ENCODE measurements around the gene TCP11L1.
"Not testable (repeated sequence)": the region's sequence is repeated elsewhere in the genome, so short reads cannot be mapped to it uniquely, and the experiment has no call there.

TCP11L1 gene

GRCh38 chr11:33039274-33040032 is at the start of gene TCP11L1:
TSS of gene TCP11L1 (plus strand) at chr11:33039572. CDS start at chr11:33043774, 4,202 bp downstream.
- peak; percentile 93 for DNase-seq

GRCh38 chr11:32990481-32990880 is 48.9 kb upstream of the TCP11L1 start:
- DNase-seq = no peak

- DNase-seq = no peak
These were observed 47.9 kb upstream of the TCP11L1 start for GRCh38 chr11:32991427-32991826.

- no peak for DNase-seq
These were observed 47.5 kb upstream of the TCP11L1 start for GRCh38 chr11:32991898-32992297.

- DNase-seq = no peak
These were observed 39.2 kb upstream of the TCP11L1 start for GRCh38 chr11:33000181-33000580.

- DNase-seq = no peak
These were observed 38.1 kb upstream of the TCP11L1 start for GRCh38 chr11:33001281-33001680.

- DNase-seq = no peak
These were observed 37.4 kb upstream of the TCP11L1 start for GRCh38 chr11:33001751-33002542.

GRCh38 chr11:33005175-33005574 is 34.2 kb upstream of the TCP11L1 start:
- no peak for DNase-seq

GRCh38 chr11:33006010-33006409 is 33.4 kb upstream of the TCP11L1 start:
- DNase-seq = no peak

GRCh38 chr11:33013755-33014154 is 25.6 kb upstream of the TCP11L1 start:
- no peak for DNase-seq

GRCh38 chr11:33015621-33016551 is 23.5 kb upstream of the TCP11L1 start, which contains the start of gene DEPDC7:
TSS of gene DEPDC7 (plus strand) at chr11:33015878. CDS start at chr11:33015956, 78 bp downstream.
- DNase-seq = peak; percentile 52

GRCh38 chr11:33016654-33017053 is 22.7 kb upstream of the TCP11L1 start:
- no peak for DNase-seq

- DNase-seq = no peak
These were observed 21.9 kb upstream of the TCP11L1 start for GRCh38 chr11:33017478-33017877.

- no peak for DNase-seq
These were observed 21.4 kb upstream of the TCP11L1 start for GRCh38 chr11:33017965-33018364.

- no peak for DNase-seq
These were observed 20.5 kb upstream of the TCP11L1 start for GRCh38 chr11:33018840-33019239.

GRCh38 chr11:33021501-33021900 is 17.9 kb upstream of the TCP11L1 start:
- no peak for DNase-seq

GRCh38 chr11:33021937-33022336 is 17.4 kb upstream of the TCP11L1 start:
- no peak for DNase-seq

GRCh38 chr11:33025339-33025722 is 14.0 kb upstream of the TCP11L1 start:
- no peak for DNase-seq

- no peak for DNase-seq
These were observed 12.1 kb upstream of the TCP11L1 start for GRCh38 chr11:33027233-33027632.

GRCh38 chr11:33027846-33028536 is 11.4 kb upstream of the TCP11L1 start:
- DNase-seq = no peak

- DNase-seq = no peak
These were observed 10.8 kb upstream of the TCP11L1 start for GRCh38 chr11:33028537-33028914.

GRCh38 chr11:33029218-33029617 is 10.2 kb upstream of the TCP11L1 start:
- DNase-seq = not testable (repeated sequence)
